Camera-type eye (tissue), 1 donor: ENCODE data around the gene KRTAP5-1. TPM values are rescaled to one million over a fixed set of nuclear protein-coding genes. Genes with fewer than 3 reads are reported as not detected.

Experiments
- total RNA-seq: library from RNA; depleted of rRNA; stranded (reverse); fragments of >200 nt; gene quantifications from one replicate; pipeline ENCODE4 v1.2.3, GENCODE V29; 2014

KRTAP5-1 gene
- total RNA-seq: not detected

GRCh38 chr11:1584661-1585370 is at the start of gene KRTAP5-1:
TSS of gene KRTAP5-1 (minus strand) at chr11:1585283. CDS start at chr11:1585249, 34 bp downstream.

GRCh38 chr11:1629326-1630185 is 44.5 kb upstream of the KRTAP5-1 start, which contains the start of gene KRTAP5-5:
TSS of gene KRTAP5-5 (plus strand) at chr11:1629775. CDS start at chr11:1629841, 66 bp downstream.

GRCh38 chr11:1622086-1622485 is 37.0 kb upstream of the KRTAP5-1 start, which contains the start of gene KRTAP5-4:
TSS of gene KRTAP5-4 (minus strand) at chr11:1622138. CDS start at chr11:1622093, 45 bp downstream.

GRCh38 chr11:1608363-1608762 is 23.3 kb upstream of the KRTAP5-1 start, which contains the start of gene KRTAP5-3:
TSS of gene KRTAP5-3 (minus strand) at chr11:1608463. CDS start at chr11:1608385, 78 bp downstream.

GRCh38 chr11:1597994-1598380 is 12.9 kb upstream of the KRTAP5-1 start, which contains the start of gene KRTAP5-2:
TSS of gene KRTAP5-2 (minus strand) at chr11:1598294. CDS start at chr11:1598250, 44 bp downstream.

GRCh38 chr11:1572197-1573076 is 12.6 kb downstream of the KRTAP5-1 start, which contains the start of gene DUSP8:
TSS of gene DUSP8 (minus strand) at chr11:1572271. CDS start at chr11:1565826, 6,445 bp downstream.

Other genes with a start within 250 kb of the KRTAP5-1 start
- gene BRSK2, start 195.3 kb downstream of the KRTAP5-1 start, total RNA-seq: 50.6 TPM
- 34.3 TPM for gene MOB2, start 98.5 kb downstream of the KRTAP5-1 start, total RNA-seq
- 10.9 TPM for gene DUSP8, start 13.0 kb downstream of the KRTAP5-1 start, total RNA-seq
- gene KRTAP5-2, start 13.0 kb upstream of the KRTAP5-1 start, total RNA-seq: not detected
- gene KRTAP5-3, start 23.2 kb upstream of the KRTAP5-1 start, total RNA-seq: not detected
- not detected for gene KRTAP5-4, start 36.9 kb upstream of the KRTAP5-1 start, total RNA-seq
- 0.44 TPM for gene KRTAP5-5, start 44.5 kb upstream of the KRTAP5-1 start, total RNA-seq
- not detected for gene KRTAP5-6, start 111.9 kb upstream of the KRTAP5-1 start, total RNA-seq
- 9.5 TPM for gene IFITM10, start 165.3 kb upstream of the KRTAP5-1 start, total RNA-seq
- gene CTSD, start 178.6 kb upstream of the KRTAP5-1 start, total RNA-seq: 167 TPM
- 9.7 TPM for gene SYT8, start 249.7 kb upstream of the KRTAP5-1 start, total RNA-seq